ENCODE data around the gene MOCS2.

The MOCS2 gene

GRCh38 chr5:53052499-53052898, 57.1 kb downstream of the MOCS2 start:
- DNase-seq (ENCODE audit: low read depth in 2 of 2), result no peak

- DNase-seq (ENCODE audit: low read depth in 2 of 2), result no peak
Measured at GRCh38 chr5:53048248-53048647, 61.3 kb downstream of the MOCS2 start.
